H1 (cell line): ENCODE data around the gene APLN. TPM values are rescaled to one million over a fixed set of nuclear protein-coding genes. Genes with fewer than 3 reads are reported as not detected.

ENCODE experiments used
- CTCF ChIA-PET: fragments of 300-600 bp; sonication (Branson Sonifier 250); formaldehyde crosslinking; loops from one replicate; lab custom pipeline; 2021; ENCODE audit not compliant: partially characterized antibody; lab: Charles Lee
- POLR2A ChIA-PET: fragments of 300-600 bp; sonication (Branson Sonifier 250); formaldehyde crosslinking; loops from one replicate; lab custom pipeline; 2021; ENCODE audit warnings: inconsistent platforms; ENCODE audit not compliant: partially characterized antibody; lab: Charles Lee
- DNase-seq, 2 experiments: peaks; one replicate each; pipeline versions ENCODE4 v3.0.0 to v3.0.0-alpha.2; 2010 to 2022; ENCODE audit warnings: low spot score in 2 of 2, low read depth in 1 of 2, mixed read lengths in 1 of 2
- FAIRE-seq: peaks from 2 replicates; lab custom pipeline; 2011; peaks lifted over from hg19 to GRCh38; lab: Jason Lieb, UNC
- H2AFZ ChIP-seq: 2 replicates; pipeline ENCODE4 v1.8.1; 2012; ENCODE audit warnings: low read length, inconsistent platforms
- H2AK5ac ChIP-seq: 2 replicates; pipeline ENCODE4 v1.6.1; 2013; ENCODE audit warnings: low read depth, low read length
- H2BK120ac ChIP-seq: replicated peaks from 2 replicates; pipeline ENCODE3; 2013; ENCODE audit warnings: low read depth, low read length, inconsistent platforms
- H2BK12ac ChIP-seq: 2 replicates; pipeline ENCODE4 v1.6.1; 2013; ENCODE audit warnings: low read depth, low read length
- H2BK15ac ChIP-seq: 2 replicates; pipeline ENCODE4 v1.6.1; 2013; ENCODE audit warnings: low read length
- H2BK20ac ChIP-seq: 2 replicates; pipeline ENCODE4 v1.6.1; 2013; ENCODE audit warnings: low read length
- H2BK5ac ChIP-seq: 2 replicates; pipeline ENCODE4 v1.6.1; 2013; ENCODE audit warnings: low read depth, low read length
- H3K14ac ChIP-seq: 2 replicates; pipeline ENCODE4 v1.6.1; 2013; ENCODE audit warnings: inconsistent platforms; ENCODE audit not compliant: insufficient read length
- H3K18ac ChIP-seq: 2 replicates; pipeline ENCODE4 v1.6.1; 2013; ENCODE audit warnings: low read length; ENCODE audit errors: extremely low read depth
- H3K23ac ChIP-seq: 2 replicates; pipeline ENCODE4 v1.6.1; 2013; ENCODE audit warnings: inconsistent platforms; ENCODE audit not compliant: insufficient read length
- H3K23me2 ChIP-seq: 2 replicates; pipeline ENCODE4 v1.6.1; 2013; ENCODE audit warnings: low read depth, low read length
- H3K27ac ChIP-seq: 2 replicates; pipeline ENCODE4 v1.6.1; 2011; ENCODE audit warnings: low read depth, low read length, inconsistent platforms
- H3K27me3 ChIP-seq, 4 experiments: replicated peaks in 1 of 4; 1 replicate in 1 of 4; 2 replicates in 3 of 4; pipeline versions ENCODE4 v1.6.1 to v1.8.1; 2011 to 2013; ENCODE audit warnings: low read length in 3 of 4, mild to moderate bottlenecking in 3 of 4, inconsistent platforms in 2 of 4, mixed read lengths in 2 of 4, moderate library complexity in 1 of 4; ENCODE audit not compliant: control insufficient read depth in 3 of 4, insufficient read depth in 3 of 4; ENCODE audit errors: extremely low read depth in 1 of 4
- H3K36me3 ChIP-seq, 4 experiments: 2 replicates each; pipeline versions ENCODE4 v1.6.1 to v1.8.1; 2011 to 2013; ENCODE audit warnings: mild to moderate bottlenecking in 4 of 4, low read length in 3 of 4, moderate library complexity in 2 of 4, control low read depth in 1 of 4, inconsistent platforms in 1 of 4; ENCODE audit not compliant: insufficient read depth in 4 of 4, control insufficient read depth in 2 of 4
- H3K4ac ChIP-seq: replicated peaks from 2 replicates; pipeline ENCODE3; 2013; ENCODE audit warnings: low read length, low read depth, mixed read lengths, inconsistent platforms; ENCODE audit not compliant: insufficient read length
- H3K4me1 ChIP-seq, 4 experiments: replicated peaks in 1 of 4; 1 replicate in 1 of 4; 2 replicates in 3 of 4; pipeline versions ENCODE4 v1.6.1 to v1.8.1; 2011 to 2013; ENCODE audit warnings: low read length in 3 of 4, inconsistent platforms in 2 of 4, mixed read lengths in 1 of 4; ENCODE audit not compliant: insufficient read depth in 4 of 4, control insufficient read depth in 3 of 4
- H3K4me2 ChIP-seq, 2 experiments: 2 replicates each; pipeline versions ENCODE4 v1.6.1 to v1.8.1; 2011 to 2013; ENCODE audit warnings: low read depth in 2 of 2, low read length in 2 of 2, control low read depth in 1 of 2, inconsistent platforms in 1 of 2, mild to moderate bottlenecking in 1 of 2; ENCODE audit not compliant: insufficient read depth in 1 of 2
- H3K4me3 ChIP-seq, 4 experiments: fragments of 200-600, 300-600 bp in 1 of 4; sonication (generic), shearing (Covaris generic), sonication (Bioruptor Twin) in 1 of 4; 2 replicates each; pipeline versions ENCODE4 v1.5.1 to v1.8.1; 2011 to 2016; ENCODE audit warnings: low read length in 4 of 4, low read depth in 3 of 4, control low read depth in 2 of 4, inconsistent platforms in 2 of 4, mild to moderate bottlenecking in 2 of 4, mixed read lengths in 1 of 4, moderate library complexity in 1 of 4; ENCODE audit not compliant: insufficient read depth in 2 of 4; ENCODE audit errors: extremely low read depth in 1 of 4
- H3K56ac ChIP-seq: replicated peaks from 2 replicates; pipeline ENCODE3; 2013; ENCODE audit warnings: low read depth, mild to moderate bottlenecking, mixed read lengths, low read length, inconsistent platforms; ENCODE audit not compliant: insufficient read length
- H3K79me1 ChIP-seq: 2 replicates; pipeline ENCODE4 v1.6.1; 2013; ENCODE audit warnings: low read depth, low read length, control low read depth
- H3K79me2 ChIP-seq, 2 experiments: 2 replicates each; pipeline versions ENCODE4 v1.6.1 to v1.8.1; 2012 to 2013; ENCODE audit warnings: low read length in 2 of 2, mild to moderate bottlenecking in 2 of 2, inconsistent platforms in 1 of 2; ENCODE audit not compliant: insufficient read depth in 2 of 2, control insufficient read depth in 1 of 2
- H3K9ac ChIP-seq, 4 experiments: replicated peaks in 1 of 4; 1 replicate in 1 of 4; 2 replicates in 3 of 4; pipeline versions ENCODE4 v1.6.1 to v1.8.1; 2011 to 2013; ENCODE audit warnings: low read depth in 3 of 4, low read length in 3 of 4, control low read depth in 2 of 4, mild to moderate bottlenecking in 2 of 4, moderate library complexity in 2 of 4, inconsistent platforms in 1 of 4; ENCODE audit errors: extremely low read depth in 1 of 4
- H3K9me3 ChIP-seq, 2 experiments: 2 replicates each; pipeline versions ENCODE4 v1.6.1 to v1.8.1; 2012 to 2013; ENCODE audit warnings: mild to moderate bottlenecking in 2 of 2, moderate library complexity in 2 of 2, control low read depth in 1 of 2, inconsistent platforms in 1 of 2, low read depth in 1 of 2, low read length in 1 of 2, mixed read lengths in 1 of 2; ENCODE audit not compliant: insufficient read depth in 2 of 2
- H4K20me1 ChIP-seq, 2 experiments: replicated peaks in 1 of 2; 2 replicates each; pipeline versions ENCODE3 to v1.8.1; 2011 to 2013; ENCODE audit warnings: inconsistent platforms in 2 of 2, low read length in 2 of 2, mild to moderate bottlenecking in 1 of 2; ENCODE audit not compliant: insufficient read depth in 2 of 2, control insufficient read depth in 1 of 2
- H4K5ac ChIP-seq: 2 replicates; pipeline ENCODE4 v1.6.1; 2013; ENCODE audit warnings: low read length, low read depth, mixed read lengths, inconsistent platforms; ENCODE audit not compliant: insufficient read length
- H4K8ac ChIP-seq: 2 replicates; pipeline ENCODE4 v1.8.0; 2013; ENCODE audit warnings: mild to moderate bottlenecking, moderate library complexity, low read length, inconsistent platforms; ENCODE audit not compliant: insufficient read depth; ENCODE audit errors: extremely low read depth
- H4K91ac ChIP-seq: replicated peaks from 2 replicates; pipeline ENCODE3; 2013; ENCODE audit warnings: low read length, mixed read lengths, inconsistent platforms; ENCODE audit not compliant: insufficient read length
- BACH1 ChIP-seq: IDR thresholded peaks from 2 replicates; pipeline ENCODE4 v1.6.1; 2012; ENCODE audit warnings: low read length, improper control_type of control experiment
- CHD2 ChIP-seq: IDR thresholded peaks from 2 replicates; pipeline ENCODE4 v1.6.1; 2012; ENCODE audit warnings: low read length, improper control_type of control experiment
- CTBP2 ChIP-seq: IDR thresholded peaks from 2 replicates; pipeline ENCODE4 v1.7.0; 2011; ENCODE audit warnings: borderline replicate concordance, mild to moderate bottlenecking, moderate library complexity, mixed read lengths, low read length; ENCODE audit not compliant: insufficient read depth, insufficient read length
- GABPA ChIP-seq: IDR thresholded peaks from 2 replicates; pipeline ENCODE4 v1.6.1; 2011; ENCODE audit warnings: mild to moderate bottlenecking, low read length, moderate library complexity, borderline replicate concordance; ENCODE audit not compliant: insufficient read depth
- HDAC2 ChIP-seq, 2 experiments: fragments of 300-600 bp in 1 of 2; sonication (generic) in 1 of 2; IDR thresholded peaks; 2 replicates each; pipeline ENCODE4 v1.6.1; 2011 to 2012; ENCODE audit warnings: low read depth in 2 of 2, low read length in 2 of 2, mild to moderate bottlenecking in 2 of 2, moderate library complexity in 2 of 2, borderline replicate concordance in 1 of 2, inconsistent platforms in 1 of 2
- HDAC6 ChIP-seq: IDR thresholded peaks from one replicate; pipeline ENCODE4 v1.7.1; 2012; ENCODE audit warnings: low read depth, mild to moderate bottlenecking, inconsistent platforms, low read length, moderate library complexity
- JUN ChIP-seq: IDR thresholded peaks from 2 replicates; pipeline ENCODE4 v1.6.1; 2011; ENCODE audit warnings: low read depth, mild to moderate bottlenecking, improper control_type of control experiment, low read length
- NRF1 ChIP-seq: IDR thresholded peaks from 2 replicates; pipeline ENCODE4 v1.6.1; 2011; ENCODE audit warnings: mild to moderate bottlenecking, low read depth, low read length, improper control_type of control experiment
- RBBP5 ChIP-seq: IDR thresholded peaks from 2 replicates; pipeline ENCODE4 v1.7.1; 2012; ENCODE audit warnings: low read depth, mild to moderate bottlenecking, inconsistent platforms, low read length, moderate library complexity, borderline replicate concordance
- RFX5 ChIP-seq: IDR thresholded peaks from 2 replicates; pipeline ENCODE4 v1.6.1; 2011; ENCODE audit warnings: low read depth, low read length, improper control_type of control experiment, borderline replicate concordance
- SRF ChIP-seq: IDR thresholded peaks from 2 replicates; pipeline ENCODE4 v1.6.1; 2011; ENCODE audit warnings: mild to moderate bottlenecking, low read depth, low read length, moderate library complexity
- TAF7 ChIP-seq: optimal IDR thresholded peaks from 2 replicates; pipeline ENCODE3; 2011; ENCODE audit warnings: low read depth, mild to moderate bottlenecking, inconsistent platforms, low read length, moderate library complexity, borderline replicate concordance
- TBP ChIP-seq: IDR thresholded peaks from 2 replicates; pipeline ENCODE4 v1.6.1; 2011; ENCODE audit warnings: low read depth, low read length, improper control_type of control experiment
- WGBS, 2 experiments: shearing (Covaris generic) in 1 of 2; methylation state at CpG; one replicate each; pipeline versions ENCODE4 v1.1.6 to v1.1.7; 2013 to 2015; ENCODE audit warnings: low lambda C conversion rate in 2 of 2, mixed read lengths in 2 of 2, inconsistent platforms in 1 of 2, low coverage in 1 of 2, missing lambda C conversion rate in 1 of 2; ENCODE audit not compliant: insufficient replicate concordance in 2 of 2, insufficient coverage in 1 of 2, insufficient read length in 1 of 2; ENCODE audit errors: extremely low coverage in 1 of 2, missing lambda C conversion rate in 1 of 2; 5-methylcytosine and 5-hydroxymethylcytosine counted together
- polyA plus RNA-seq, 7 experiments: library from polyadenylated mRNA; depleted of rRNA in 3 of 7; stranded (reverse) in 5 of 7; unstranded in 2 of 7; fragments of >200 nt in 5 of 7; fragments of 200-250 nt in 2 of 7; gene quantifications; 1 replicate in 5 of 7; 2 replicates in 1 of 7; 4 replicates in 1 of 7; pipeline versions ENCODE4 v1.2.1 to v1.2.3, GENCODE V29; 2011 to 2013; ENCODE audit warnings: missing spikeins in 2 of 7, mixed read lengths in 2 of 7
- total RNA-seq: library from RNA; stranded (reverse); fragmentation: NEBNext Ultra II Directional; extraction: Animal tissue kit (Norgen Biotek cat#: 25700); gene quantifications from 2 replicates; pipeline ENCODE4 v1.2.1, GENCODE V29; 2021

The APLN gene
- total and polyA plus RNA-seq, 2 of the 8 experiments (the other 6 are each of a cell fraction or from before 2014, with no cell fraction given) = 1.1 to 1.8 TPM

- Histone ChIP-seq H2BK120ac (no peak overlapping the region), H3K4me1 (peaks cover 0 to 6% (median 1%) of the 10 kb centered on the region in 4 experiments; a peak in 4 of 7 replicates), H3K14ac (no peak overlapping the region), H4K20me1 (no peaks in the 10 kb centered on the region), H3K4me2 (peak overlapping the region; percentile 57 to 63), H3K23me2 (no peaks in the 10 kb centered on the region), H4K91ac (no peak overlapping the region), H3K79me1 (no peaks in the 10 kb centered on the region), H2BK5ac (no peak overlapping the region), H3K79me2 (no peaks in the 10 kb centered on the region), H3K27me3 (peaks cover 0 to 6% (median 2%) of the 10 kb centered on the region in 4 experiments; a peak in 3 of 7 replicates), H3K23ac (no peak overlapping the region), H2BK15ac (no peak overlapping the region), H4K8ac (no peak overlapping the region), H2BK12ac (no peak overlapping the region), H3K4ac (no peak overlapping the region), H3K27ac (no peak overlapping the region), H2BK20ac (no peak overlapping the region), H3K56ac (no peak overlapping the region), H2AK5ac (no peak overlapping the region), H2AFZ (no peak overlapping the region), H3K36me3 (no peaks in the 10 kb centered on the region), H3K4me3 (peak overlapping the region in 3 of 4 experiments; percentile 34 to 51 (median 35); a peak in 7 of 8 replicates), H3K9ac (no peak overlapping the region), H4K5ac (no peak overlapping the region), H3K18ac (no peak overlapping the region; the same call in 1 of the 2 replicates), H3K9me3 (no peaks in the 10 kb centered on the region)
- POLR2A ChIA-PET = interaction anchor here (0.9 kb wide), 1 partner anchor 31 kb away, joined by 3 read pairs; no protein-coding TSS in a partner anchor
- CTCF ChIA-PET = interaction anchor here (0.6 to 3.4 kb wide), 14 partner anchors 10 to 61 kb away, joined by 3 to 12 read pairs (median 4); partner anchors contain the start of gene APLN
- DNase-seq (no peak), FAIRE-seq (no peak)
- WGBS, 2 experiments = 27% methylated on average over 14 of the region's 14 CpGs; no CpG with 5 or more reads in 1 of the 2 experiments
- TF ChIP-seq RBBP5 (no peak), NRF1 (no peak), HDAC2 (IDR thresholded peaks at IDR 0.05; ENCODE audit: borderline replicate concordance in 1 of 2, low read depth in 2 of 2, low read length in 2 of 2) (no peak), RFX5 (no peak), GABPA (no peak), HDAC6 (no peak), BACH1 (no peak), JUN (no peak), CHD2 (no peak), TAF7 (no peak), SRF (no peak), TBP (no peak), CTBP2 (no peak)
These were observed 23.9 kb upstream of the APLN start for GRCh38 chrX:129678614-129679195.
